Left renal cortex interstitium (tissue), 4 donors: ENCODE data around the gene MYCL. TPM values are rescaled to one million over a fixed set of nuclear protein-coding genes. Genes with fewer than 3 reads are reported as not detected.

Experiments
- DNase-seq, 4 donors: peaks; one replicate each; pipeline ENCODE4 v3.0.0-alpha.2; 2013; ENCODE audit warnings: low read depth in 4 of 4, low spot score in 2 of 4, missing footprints in 1 of 4
- polyA plus RNA-seq, 4 donors: library from polyadenylated mRNA; unstranded; fragments of 120-200 nt; gene quantifications; one replicate each; pipeline ENCODE4 v1.2.1, GENCODE V29; 2013; ENCODE audit not compliant: insufficient read length in 4 of 4

Gene MYCL
- polyA plus RNA-seq, 4 donors = 6.9 to 9.1 (median 8.2) TPM

DNA sequence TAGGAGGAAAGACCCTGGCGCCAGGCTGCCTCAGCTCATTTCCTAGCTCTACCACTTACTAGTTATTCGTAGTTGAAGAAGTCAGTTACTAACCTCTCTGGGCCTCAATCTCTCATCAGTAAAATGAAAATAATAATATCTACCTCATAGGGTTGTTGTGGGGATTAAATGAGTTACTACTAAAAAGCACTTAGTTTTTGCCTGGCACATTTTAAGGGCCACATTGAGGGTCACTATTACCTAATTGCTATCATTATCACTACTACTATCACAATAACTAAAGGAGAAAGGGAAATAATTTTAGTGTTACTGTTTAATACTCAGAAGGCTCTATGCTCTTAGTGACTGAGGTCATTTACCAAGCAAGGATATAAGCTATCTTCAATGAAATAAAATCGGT is 43.4 kb downstream of the MYCL start:
- DNase-seq = no peak

DNA sequence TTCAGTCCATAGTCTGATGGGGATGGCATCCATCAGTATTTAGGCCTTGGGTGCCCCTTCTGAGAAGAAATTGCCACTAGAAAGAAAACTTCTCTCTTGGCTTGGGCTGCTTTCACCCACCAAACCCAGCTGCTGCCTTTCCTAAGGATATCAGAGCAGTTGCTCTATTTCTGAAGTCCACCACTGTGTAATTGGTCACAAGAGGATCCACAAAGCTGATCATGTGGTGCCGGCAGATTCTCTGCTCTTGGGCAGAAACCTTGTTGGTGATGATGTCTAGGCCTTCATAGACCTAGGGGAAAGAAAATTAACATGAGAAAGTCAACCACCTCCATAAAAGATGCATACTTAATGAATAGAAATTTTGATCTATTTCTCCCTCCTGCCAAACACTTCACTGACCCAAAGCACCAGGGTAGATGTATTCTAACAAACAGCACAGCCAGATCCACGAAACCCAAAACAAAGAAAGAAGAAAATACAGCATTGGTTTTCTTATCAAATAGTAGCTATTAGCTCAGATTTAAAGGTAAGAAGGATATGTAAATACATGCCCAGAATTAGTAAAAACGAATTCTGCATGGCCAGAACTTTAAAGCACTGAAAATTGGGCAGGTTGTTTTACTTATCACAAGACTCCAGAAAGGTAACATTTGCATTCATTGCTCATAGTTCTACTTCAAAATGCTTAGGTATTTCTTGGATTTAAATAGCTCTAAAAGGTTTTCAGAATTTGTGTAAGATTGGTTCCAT is 44.4 kb downstream of the MYCL start:
- no peak for DNase-seq

DNA sequence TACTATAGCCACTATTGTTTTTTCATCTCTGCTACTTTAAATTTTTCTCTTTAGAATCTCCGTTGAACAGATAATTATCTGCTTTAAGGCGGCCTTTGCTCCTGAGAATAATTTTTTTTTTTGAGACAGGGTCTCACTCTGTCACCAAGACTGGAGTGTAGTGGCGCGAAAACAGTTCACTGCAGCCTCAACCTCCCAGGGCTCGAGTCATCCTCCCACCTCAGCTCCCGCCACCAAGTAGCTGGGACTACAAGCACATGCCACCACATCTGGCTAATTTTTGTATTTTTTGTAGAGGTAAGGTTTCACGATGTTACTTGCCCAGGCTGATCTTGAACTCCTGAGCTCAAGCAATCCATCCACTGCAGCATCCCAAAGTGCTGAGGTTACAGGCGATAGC is 47.0 kb downstream of the MYCL start:
- DNase-seq = no peak

DNA sequence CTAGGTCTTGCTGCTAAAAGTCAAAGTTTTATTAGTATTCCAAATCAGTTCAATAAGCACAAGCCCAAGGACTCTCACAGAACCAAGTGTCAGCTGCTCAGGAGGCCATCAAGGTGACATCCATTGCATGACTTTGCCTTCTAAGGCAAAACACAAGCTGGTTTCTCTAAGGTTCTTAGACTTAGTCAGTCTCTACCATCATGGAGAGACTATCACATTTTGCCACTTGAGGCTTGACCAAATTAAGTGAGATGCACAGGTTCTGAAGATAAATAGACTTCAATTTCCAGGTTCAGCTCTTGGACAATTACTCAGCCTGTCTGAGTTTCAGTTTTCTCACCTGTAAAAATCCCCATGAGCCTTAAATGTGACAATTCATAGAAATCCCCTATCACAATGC is 47.4 kb downstream of the MYCL start:
- DNase-seq = no peak

DNA sequence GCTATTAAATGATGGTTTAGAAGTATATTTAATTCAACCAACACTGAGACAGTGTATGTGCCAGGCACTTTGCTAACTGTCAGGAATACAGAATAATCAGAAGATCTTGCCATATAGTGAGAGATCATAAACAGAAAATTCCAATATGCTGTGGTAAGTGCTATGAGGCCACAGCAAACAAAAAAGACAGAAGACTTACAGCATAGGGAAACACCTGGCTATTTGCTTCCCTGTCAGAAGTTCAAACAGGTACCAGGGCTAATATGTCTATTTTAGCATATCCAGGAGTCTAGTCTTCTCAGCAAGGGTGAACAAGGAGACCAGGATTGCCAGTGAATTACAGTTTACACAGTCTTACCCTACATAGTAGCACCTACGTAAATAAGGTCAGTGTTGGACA is 48.8 kb downstream of the MYCL start:
- no peak for DNase-seq

DNA sequence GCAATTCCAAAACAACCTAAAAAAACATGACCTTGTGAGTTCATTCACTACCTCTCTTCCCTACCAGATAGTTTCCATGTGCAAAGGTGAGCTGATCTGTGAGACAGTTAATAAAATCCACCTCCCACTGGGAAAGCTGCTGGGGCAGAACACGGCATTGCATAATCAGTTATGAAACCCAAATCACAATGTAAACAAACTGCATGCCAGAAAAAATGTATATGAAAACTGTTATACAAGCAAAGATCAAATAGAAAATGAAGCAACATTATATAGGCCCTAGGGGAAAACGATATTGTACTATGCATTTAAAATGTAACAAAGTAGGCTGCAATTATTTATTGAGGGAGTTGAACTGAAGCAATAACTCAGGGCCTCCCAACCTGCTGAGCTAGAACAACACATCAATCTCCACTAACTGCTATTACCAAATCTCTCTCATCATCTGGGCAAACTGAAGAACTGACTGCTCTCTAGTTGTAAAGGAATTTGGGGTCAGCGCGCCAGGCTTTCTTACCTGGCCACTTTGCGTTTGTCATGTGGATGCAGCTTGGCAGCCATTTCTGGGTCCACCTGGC is 49.4 kb downstream of the MYCL start:
- DNase-seq = peak in 3 of 4 donors; percentile 7 to 32 (median 31)

DNA sequence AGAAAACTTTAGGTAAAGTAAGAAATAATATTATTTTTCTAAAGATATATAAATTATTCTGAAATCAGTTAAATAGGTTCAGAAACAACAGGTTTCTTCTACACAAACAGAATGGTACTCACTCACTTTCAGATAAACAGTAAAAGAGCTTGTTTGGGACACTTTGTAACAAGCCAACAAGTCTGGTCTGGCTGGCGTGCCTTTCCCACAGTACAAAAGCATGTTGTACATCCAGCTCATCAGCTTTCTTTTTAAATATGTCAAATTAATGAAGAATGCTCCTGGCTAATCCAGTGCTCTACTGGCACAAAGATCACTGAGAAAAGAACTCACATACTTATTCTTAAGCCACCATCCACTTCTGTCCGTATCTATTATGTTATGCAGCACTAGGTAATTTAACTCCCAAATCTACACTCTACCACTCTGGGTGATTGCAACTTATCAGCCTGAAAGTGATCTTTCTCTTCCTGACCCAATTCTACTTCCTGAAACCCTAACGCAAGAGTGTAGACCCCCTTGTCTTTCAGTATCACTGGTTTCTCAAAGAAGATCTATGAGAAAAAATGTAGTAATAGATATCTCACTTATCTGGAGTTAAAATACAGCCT is 51.0 kb downstream of the MYCL start:
- DNase-seq = no peak

DNA sequence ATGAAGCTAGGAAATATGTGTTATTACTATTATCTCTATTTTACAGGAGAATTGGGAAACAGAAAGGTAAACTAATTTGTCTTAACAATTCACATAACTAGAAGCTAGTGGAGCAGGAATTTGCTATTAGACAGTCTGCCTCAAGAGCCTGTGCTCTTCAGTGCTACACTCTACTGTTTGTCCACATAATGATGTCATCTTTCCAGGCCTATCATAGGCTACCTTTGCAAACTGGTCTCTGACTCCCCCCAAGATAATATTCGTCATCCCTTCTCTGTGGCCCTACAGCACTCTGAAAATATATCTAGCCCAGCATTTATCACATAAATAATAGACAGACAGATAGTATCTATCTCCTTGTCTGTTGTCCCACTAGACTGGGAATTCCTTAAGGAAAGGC is 52.5 kb downstream of the MYCL start:
- no peak for DNase-seq

DNA sequence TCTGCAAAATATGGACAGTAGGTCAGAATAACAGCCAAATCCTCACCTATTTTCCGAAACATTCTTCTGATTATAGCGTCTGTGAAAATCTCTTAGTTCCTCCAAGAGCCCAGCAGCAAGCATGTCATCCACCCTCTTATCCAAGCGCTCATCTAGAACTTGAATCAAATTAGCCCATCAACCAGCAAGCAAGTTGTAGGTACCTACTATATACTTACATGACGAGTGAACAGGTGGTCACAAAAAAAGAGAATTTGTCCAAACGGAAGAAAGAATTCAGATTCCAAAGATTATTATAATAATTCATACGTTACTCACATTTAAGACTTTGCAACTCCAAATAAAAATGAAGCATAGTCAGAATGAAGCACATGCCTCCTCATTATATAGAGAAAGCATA is 53.8 kb downstream of the MYCL start:
- no peak for DNase-seq

DNA sequence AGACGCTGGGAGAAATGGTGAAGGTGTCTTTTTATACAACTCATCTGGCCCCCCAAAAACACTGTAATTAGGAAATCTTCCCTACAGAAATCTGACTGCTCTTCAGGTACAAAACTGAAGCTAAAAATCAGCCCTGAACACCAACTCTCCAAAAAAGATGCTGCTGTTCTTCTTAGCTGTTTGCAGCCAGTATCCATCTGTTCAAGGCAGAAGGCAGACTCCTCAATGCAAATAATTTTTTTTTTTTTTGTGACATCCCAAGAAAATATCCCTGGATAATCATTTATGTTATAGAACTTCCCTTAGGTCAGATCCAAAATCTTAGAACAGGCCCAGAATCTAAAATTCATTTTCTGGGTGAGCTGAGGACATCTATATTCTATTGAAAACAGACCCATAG is 54.9 kb downstream of the MYCL start:
- no peak for DNase-seq

DNA sequence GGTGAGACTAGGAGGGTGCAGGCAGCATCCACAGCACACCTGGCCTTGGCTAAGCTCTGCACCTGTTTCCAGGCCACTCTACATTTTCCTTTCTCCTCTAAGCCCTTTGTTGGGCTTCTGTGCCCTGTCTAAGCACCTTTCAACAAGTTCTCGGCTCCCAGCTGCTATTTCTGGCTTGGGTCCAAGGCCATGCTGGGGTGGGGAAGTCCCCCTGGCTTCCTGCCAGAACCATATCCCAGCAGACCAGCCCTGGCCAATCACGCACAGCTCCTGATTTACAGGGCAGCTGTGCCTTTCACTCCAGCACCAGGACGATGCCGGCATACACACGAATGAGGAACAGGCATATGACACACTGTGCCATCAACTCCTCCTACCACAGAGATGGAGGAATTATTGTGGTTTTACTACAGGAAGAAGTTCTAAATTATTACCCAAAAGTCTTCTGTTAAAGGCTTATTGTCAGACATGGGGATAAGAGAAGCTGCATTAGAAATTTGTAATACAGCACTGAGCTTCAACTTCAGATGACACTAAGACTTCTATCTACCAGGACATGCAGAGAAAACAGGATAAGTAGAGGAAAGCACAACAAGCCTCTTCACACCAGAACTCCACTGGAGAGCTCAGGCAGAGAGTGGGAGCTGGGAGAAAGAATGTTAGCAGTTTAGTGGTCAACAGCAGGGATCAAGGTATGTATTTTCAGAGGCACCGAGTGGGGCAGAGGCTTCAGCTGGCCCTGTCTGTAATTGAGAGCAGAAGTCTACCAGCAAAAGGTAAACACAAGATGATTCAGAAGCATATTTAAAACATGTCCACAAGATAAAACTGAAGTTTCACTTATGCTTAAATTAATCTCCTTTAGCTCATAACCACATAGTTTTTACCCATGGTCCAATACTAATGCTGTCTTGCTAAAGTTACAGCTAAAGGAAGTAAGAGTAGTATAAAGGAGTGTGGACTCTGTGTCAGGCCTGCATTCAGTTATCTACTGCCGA is 55.8 kb downstream of the MYCL start:
- peak in 3 of 4 donors; percentile 65 to 79 (median 70) for DNase-seq

Other genes with a start within 250 kb of the MYCL start
- 1 to 10 TPM in 1 of 4 donors, under 1 TPM in 3; 0.27 to 1.1 (median 0.32) TPM for gene NT5C1A, start 229.8 kb downstream of the MYCL start, polyA plus RNA-seq
- gene HPCAL4, start 210.5 kb downstream of the MYCL start, polyA plus RNA-seq = 1 to 10 TPM in 1 of 4 donors, under 1 TPM in 3; 0.48 to 1.7 (median 0.90) TPM
- gene PPIE, start 163.0 kb downstream of the MYCL start, polyA plus RNA-seq = 10 to 100 TPM; 60.4 to 72.0 (median 67.0) TPM
- under 1 TPM in 3 of 4 donors, not detected in 1; 0.27 to 0.74 (median 0.53) TPM for gene OXCT2, start 130.6 kb downstream of the MYCL start, polyA plus RNA-seq
- 1 to 10 TPM; 1.4 to 4.0 (median 2.7) TPM for gene BMP8B, start 113.1 kb downstream of the MYCL start, polyA plus RNA-seq
- 10 to 100 TPM; 26.9 to 52.1 (median 35.1) TPM for gene TRIT1, start 18.4 kb downstream of the MYCL start, polyA plus RNA-seq
- 1 to 10 TPM; 1.7 to 3.6 (median 2.6) TPM for gene MFSD2A, start 53.2 kb upstream of the MYCL start, polyA plus RNA-seq
- 100 to 1,000 TPM; 166 to 206 (median 182) TPM for gene CAP1, start 138.8 kb upstream of the MYCL start, polyA plus RNA-seq
- 100 to 1,000 TPM in 3 of 4 donors, 10 to 100 TPM in 1; 90.4 to 136 (median 105) TPM for gene PPT1, start 195.3 kb upstream of the MYCL start, polyA plus RNA-seq